K562 (cell line): ENCODE results near the gene TCEAL9. TPM values are rescaled to one million over a fixed set of nuclear protein-coding genes. Genes with fewer than 3 reads are reported as not detected.

Source experiments
- BRD4 ChIP-seq: fragments of 200-600 bp; sonication (generic); IDR thresholded peaks from 2 replicates; pipeline ENCODE4 v1.6.1; 2017; ENCODE audit warnings: inconsistent platforms
- EHMT2 ChIP-seq: fragments of 450-650 bp; IDR thresholded peaks from 2 replicates; pipeline ENCODE4 v1.6.1; 2018; ENCODE audit warnings: antibody characterized with exemption
- ELF1 ChIP-seq: fragments of 200-800 bp; sonication (Bioruptor generic); IDR thresholded peaks from 2 replicates; pipeline ENCODE4 v1.6.1; 2016; ENCODE audit warnings: missing genetic modification characterization, missing compliant biosample characterization
- ETS2 ChIP-seq: IDR thresholded peaks from 2 replicates; pipeline ENCODE4 v1.6.1; 2016; ENCODE audit warnings: borderline replicate concordance, missing genetic modification characterization, mild to moderate bottlenecking, moderate library complexity, missing compliant biosample characterization; ENCODE audit not compliant: poor library complexity, severe bottlenecking
- FOXJ3 ChIP-seq: sonication (generic); formaldehyde crosslinking; IDR thresholded peaks from 2 replicates; pipeline ENCODE4 v1.4.0; 2020; ENCODE audit warnings: mild to moderate bottlenecking, missing genetic modification reagents
- HDAC1 ChIP-seq, 2 experiments: fragments of 450-650 bp; IDR thresholded peaks; 2 replicates each; pipeline ENCODE4 v1.6.1; 2016 to 2017; ENCODE audit warnings: inconsistent platforms in 1 of 2, mild to moderate bottlenecking in 1 of 2, moderate library complexity in 1 of 2
- HDGF ChIP-seq: fragments of 450-650 bp; IDR thresholded peaks from 2 replicates; pipeline ENCODE4 v1.6.1; 2016
- JUND ChIP-seq, 2 experiments: IDR thresholded peaks; 2 replicates in 1 of 2; 3 replicates in 1 of 2; pipeline ENCODE4 v1.6.1; 2011; ENCODE audit warnings: borderline replicate concordance in 2 of 2, low read depth in 2 of 2, low read length in 2 of 2, improper control_type of control experiment in 1 of 2, missing biosample characterization in 1 of 2, missing genetic modification characterization in 1 of 2, missing genetic modification reagents in 1 of 2
- KHSRP ChIP-seq: fragments of 450-650 bp; IDR thresholded peaks from 2 replicates; pipeline ENCODE4 v1.6.1; 2017
- NCOA1 ChIP-seq: fragments of 450-650 bp; IDR thresholded peaks from 2 replicates; pipeline ENCODE4 v1.6.1; 2016; ENCODE audit warnings: low read depth
- NFXL1 ChIP-seq: fragments of 450-650 bp; formaldehyde crosslinking; IDR thresholded peaks from 2 replicates; pipeline ENCODE4 v1.4.0; 2021; ENCODE audit warnings: mild to moderate bottlenecking
- RBFOX2 ChIP-seq: fragments of 200-400 bp; formaldehyde crosslinking; IDR thresholded peaks from 2 replicates; pipeline ENCODE4 v1.6.1; 2017; ENCODE audit warnings: low read depth, mild to moderate bottlenecking, low read length, moderate library complexity
- SAFB2 ChIP-seq: fragments of 200-400 bp; formaldehyde crosslinking; IDR thresholded peaks from 2 replicates; pipeline ENCODE4 v1.6.1; 2018; ENCODE audit warnings: borderline replicate concordance, low read length, low read depth, moderate library complexity; ENCODE audit not compliant: severe bottlenecking
- SRSF1 ChIP-seq: fragments of 200-400 bp; formaldehyde crosslinking; IDR thresholded peaks from 2 replicates; pipeline ENCODE4 v1.6.1; 2017; ENCODE audit warnings: mild to moderate bottlenecking, low read depth, low read length, moderate library complexity
- STAT5A ChIP-seq: IDR thresholded peaks from 2 replicates; pipeline ENCODE4 v1.6.1; 2012; ENCODE audit warnings: low read length, inconsistent platforms, borderline replicate concordance
- TAF7 ChIP-seq: fragments of 450-650 bp; IDR thresholded peaks from 2 replicates; pipeline ENCODE4 v1.6.1; 2016; ENCODE audit warnings: missing genetic modification characterization, missing compliant biosample characterization
- TARDBP ChIP-seq: fragments of 450-650 bp; IDR thresholded peaks from 2 replicates; pipeline ENCODE4 v1.6.1; 2016
- ZBTB26 ChIP-seq: fragments of 450-650 bp; formaldehyde crosslinking; IDR thresholded peaks from 2 replicates; pipeline ENCODE4 v1.4.0; 2022; ENCODE audit warnings: missing genetic modification characterization
- ZNF184 ChIP-seq: sonication (generic); formaldehyde crosslinking; IDR thresholded peaks from 2 replicates; pipeline ENCODE4 v1.5.0; 2020; ENCODE audit warnings: missing genetic modification reagents
- ZNF280A ChIP-seq: fragments of 450-650 bp; IDR thresholded peaks from 2 replicates; pipeline ENCODE4 v1.6.1; 2018; ENCODE audit warnings: mild to moderate bottlenecking, low read depth; ENCODE audit not compliant: partially characterized antibody
- ZNF316 ChIP-seq: fragments of 450-650 bp; IDR thresholded peaks from 2 replicates; pipeline ENCODE4 v1.6.1; 2016
- polyA plus RNA-seq, 8 experiments: library from polyadenylated mRNA; depleted of rRNA in 4 of 8; stranded (reverse) in 5 of 8; unstranded in 3 of 8; fragments of >200 nt; fragmentation: Nextera tagmentation in 2 of 8; fragmentation: Illumina TruSeq in 1 of 8; extraction: Ambion mirVana in 2 of 8; extraction: Trizol in 1 of 8; gene quantifications; 2 replicates each; pipeline versions ENCODE4 v1.2.1 to v1.2.3, GENCODE V29; 2011 to 2014; ENCODE audit warnings: inconsistent platforms in 1 of 8, missing spikeins in 1 of 8
- total RNA-seq, 7 experiments: library from RNA; depleted of rRNA in 6 of 7; stranded (reverse); fragments of >200 nt in 6 of 7; fragmentation: Illumina TruSeq in 2 of 7; extraction: Trizol in 2 of 7; gene quantifications; 2 replicates each; pipeline versions ENCODE4 v1.2.1 to v1.2.3, GENCODE V29; 2011 to 2021; ENCODE audit warnings: low replicate concordance in 1 of 7
- TF ChIP-seq, protein P1 (sequence below): fragments of 250-450 bp; sonication (Bioruptor Pico); IDR thresholded peaks from 2 replicates; pipeline ENCODE4 v1.5.1; 2021; ENCODE audit warnings: mild to moderate bottlenecking
- TF ChIP-seq, protein P2 (sequence below): IDR thresholded peaks from 3 replicates; pipeline ENCODE4 v1.6.1; 2011; ENCODE audit warnings: borderline replicate concordance, mild to moderate bottlenecking, moderate library complexity; ENCODE audit not compliant: insufficient read length; ENCODE audit errors: extremely low read depth

Gene TCEAL9
- total and polyA plus RNA-seq, 9 of the 15 experiments (the other 6 are each of a cell fraction or from before 2014, with no cell fraction given): 16.2 to 106 (median 69.6) TPM

- peak; percentile 7; the same call in 1 of the 2 replicates for TF ChIP-seq JUND (IDR thresholded peaks at IDR 0.05; ENCODE audit: borderline replicate concordance, low read depth, low read length)
- TF ChIP-seq JUND (tag; IDR thresholded peaks at IDR 0.05; ENCODE audit: borderline replicate concordance, low read depth, low read length): no peak
- TF ChIP-seq, protein P1, sequence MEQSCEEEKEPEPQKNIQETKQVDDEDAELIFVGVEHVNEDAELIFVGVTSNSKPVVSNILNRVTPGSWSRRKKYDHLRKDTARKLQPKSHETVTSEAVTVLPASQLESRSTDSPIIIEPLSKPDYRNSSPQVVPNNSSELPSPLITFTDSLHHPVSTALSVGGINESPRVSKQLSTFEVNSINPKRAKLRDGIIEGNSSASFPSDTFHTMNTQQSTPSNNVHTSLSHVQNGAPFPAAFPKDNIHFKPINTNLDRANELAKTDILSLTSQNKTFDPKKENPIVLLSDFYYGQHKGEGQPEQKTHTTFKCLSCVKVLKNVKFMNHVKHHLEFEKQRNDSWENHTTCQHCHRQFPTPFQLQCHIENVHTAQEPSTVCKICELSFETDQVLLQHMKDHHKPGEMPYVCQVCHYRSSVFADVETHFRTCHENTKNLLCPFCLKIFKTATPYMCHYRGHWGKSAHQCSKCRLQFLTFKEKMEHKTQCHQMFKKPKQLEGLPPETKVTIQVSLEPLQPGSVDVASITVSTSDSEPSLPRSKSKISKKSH (CRISPR knock-in tag): no peak
- no peak for TF ChIP-seq EHMT2
- TF ChIP-seq FOXJ3 (CRISPR knock-in tag): no peak
- no peak for TF ChIP-seq ZBTB26 (CRISPR knock-in tag)
- no peak for TF ChIP-seq BRD4
- no peak for TF ChIP-seq KHSRP
- no peak for TF ChIP-seq NFXL1 (CRISPR knock-in tag)
- no peak for TF ChIP-seq ZNF316
- no peak for TF ChIP-seq ZNF184 (CRISPR knock-in tag)
- no peak for TF ChIP-seq ZNF280A
- no peak for TF ChIP-seq ELF1 (tag)
- no peak for TF ChIP-seq SRSF1
- TF ChIP-seq, protein P2, sequence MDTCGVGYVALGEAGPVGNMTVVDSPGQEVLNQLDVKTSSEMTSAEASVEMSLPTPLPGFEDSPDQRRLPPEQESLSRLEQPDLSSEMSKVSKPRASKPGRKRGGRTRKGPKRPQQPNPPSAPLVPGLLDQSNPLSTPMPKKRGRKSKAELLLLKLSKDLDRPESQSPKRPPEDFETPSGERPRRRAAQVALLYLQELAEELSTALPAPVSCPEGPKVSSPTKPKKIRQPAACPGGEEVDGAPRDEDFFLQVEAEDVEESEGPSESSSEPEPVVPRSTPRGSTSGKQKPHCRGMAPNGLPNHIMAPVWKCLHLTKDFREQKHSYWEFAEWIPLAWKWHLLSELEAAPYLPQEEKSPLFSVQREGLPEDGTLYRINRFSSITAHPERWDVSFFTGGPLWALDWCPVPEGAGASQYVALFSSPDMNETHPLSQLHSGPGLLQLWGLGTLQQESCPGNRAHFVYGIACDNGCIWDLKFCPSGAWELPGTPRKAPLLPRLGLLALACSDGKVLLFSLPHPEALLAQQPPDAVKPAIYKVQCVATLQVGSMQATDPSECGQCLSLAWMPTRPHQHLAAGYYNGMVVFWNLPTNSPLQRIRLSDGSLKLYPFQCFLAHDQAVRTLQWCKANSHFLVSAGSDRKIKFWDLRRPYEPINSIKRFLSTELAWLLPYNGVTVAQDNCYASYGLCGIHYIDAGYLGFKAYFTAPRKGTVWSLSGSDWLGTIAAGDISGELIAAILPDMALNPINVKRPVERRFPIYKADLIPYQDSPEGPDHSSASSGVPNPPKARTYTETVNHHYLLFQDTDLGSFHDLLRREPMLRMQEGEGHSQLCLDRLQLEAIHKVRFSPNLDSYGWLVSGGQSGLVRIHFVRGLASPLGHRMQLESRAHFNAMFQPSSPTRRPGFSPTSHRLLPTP: no peak
- TF ChIP-seq HDAC1 (IDR thresholded peaks at IDR 0.05): no peak
- TF ChIP-seq HDGF: no peak
- TF ChIP-seq TAF7: peak; percentile 46; the same call in 1 of the 2 replicates
- TF ChIP-seq NCOA1: no peak
- no peak for TF ChIP-seq SAFB2
- TF ChIP-seq ETS2 (tag): no peak
- TF ChIP-seq STAT5A: no peak
- TF ChIP-seq RBFOX2: peak; percentile 49; the same call in 1 of the 2 replicates
- TF ChIP-seq TARDBP: no peak
Measured at GRCh38 chrX:103356130-103356798, at the start of gene TCEAL9 (continued).
